DND-41 (cell line): ENCODE measurements around the gene RNF114.

ENCODE experiments used
- ATAC-seq: fragments of 200-7000 bp; cut with Tn5 transposase; 3 replicates; pipeline ENCODE4 v1.9.1; 2021; ENCODE audit warnings: low read depth; ENCODE audit not compliant: insufficient read depth
- DNase-seq: peaks from one replicate; pipeline ENCODE4 v3.0.0-alpha.2; 2020
- H2AFZ ChIP-seq: 2 replicates; pipeline ENCODE4 v1.6.0; 2012; ENCODE audit warnings: low read depth, low read length
- H3K27ac ChIP-seq: 2 replicates; pipeline ENCODE4 v1.5.1; 2012; ENCODE audit warnings: low read length, inconsistent platforms
- H3K27me3 ChIP-seq: fragments of 200-600 bp; sonication (generic); 2 replicates; pipeline ENCODE4 v1.6.0; 2012; ENCODE audit warnings: low read length, mild to moderate bottlenecking, inconsistent platforms; ENCODE audit not compliant: insufficient read depth, poor library complexity
- H3K36me3 ChIP-seq: 2 replicates; pipeline ENCODE4 v1.5.1; 2012; ENCODE audit warnings: low read length, inconsistent platforms; ENCODE audit not compliant: insufficient read depth
- H3K4me1 ChIP-seq: 2 replicates; pipeline ENCODE4 v1.5.1; 2012; ENCODE audit warnings: mild to moderate bottlenecking, low read length; ENCODE audit not compliant: insufficient read depth
- H3K4me2 ChIP-seq: 2 replicates; pipeline ENCODE4 v1.6.0; 2012; ENCODE audit warnings: mild to moderate bottlenecking, moderate library complexity, low read length, inconsistent platforms; ENCODE audit not compliant: insufficient read depth
- H3K4me3 ChIP-seq, 2 experiments: fragments of 200-600 bp in 1 of 2; shearing (Covaris generic) in 1 of 2; 2 replicates each; pipeline ENCODE4 v1.5.1; 2012 to 2016; ENCODE audit warnings: inconsistent platforms in 2 of 2, low read length in 2 of 2, mild to moderate bottlenecking in 2 of 2, low read depth in 1 of 2, moderate library complexity in 1 of 2
- H3K79me2 ChIP-seq: 2 replicates; pipeline ENCODE4 v1.6.0; 2012; ENCODE audit warnings: low read length, inconsistent platforms; ENCODE audit not compliant: insufficient read depth
- H3K9ac ChIP-seq: 2 replicates; pipeline ENCODE4 v1.6.0; 2012; ENCODE audit warnings: low read depth, mild to moderate bottlenecking, inconsistent platforms, low read length, moderate library complexity
- H3K9me3 ChIP-seq: 2 replicates; pipeline ENCODE4 v1.5.1; 2012; ENCODE audit warnings: low read length, moderate library complexity, mild to moderate bottlenecking, inconsistent platforms; ENCODE audit not compliant: insufficient read depth, severe bottlenecking
- H4K20me1 ChIP-seq: 2 replicates; pipeline ENCODE4 v1.6.0; 2012; ENCODE audit warnings: low read length; ENCODE audit not compliant: insufficient read depth
- CTCF ChIP-seq: IDR thresholded peaks from 2 replicates; pipeline ENCODE4 v1.5.1; 2012; ENCODE audit warnings: borderline replicate concordance, low read length, moderate library complexity, mild to moderate bottlenecking; ENCODE audit not compliant: poor library complexity, severe bottlenecking; ENCODE audit errors: extremely low read depth
- EZH2 ChIP-seq: IDR thresholded peaks from 3 replicates; pipeline ENCODE4 v1.6.1; 2012; ENCODE audit warnings: borderline replicate concordance, low read depth, mild to moderate bottlenecking, moderate library complexity, low read length, inconsistent platforms; ENCODE audit not compliant: severe bottlenecking

Gene RNF114

DNA sequence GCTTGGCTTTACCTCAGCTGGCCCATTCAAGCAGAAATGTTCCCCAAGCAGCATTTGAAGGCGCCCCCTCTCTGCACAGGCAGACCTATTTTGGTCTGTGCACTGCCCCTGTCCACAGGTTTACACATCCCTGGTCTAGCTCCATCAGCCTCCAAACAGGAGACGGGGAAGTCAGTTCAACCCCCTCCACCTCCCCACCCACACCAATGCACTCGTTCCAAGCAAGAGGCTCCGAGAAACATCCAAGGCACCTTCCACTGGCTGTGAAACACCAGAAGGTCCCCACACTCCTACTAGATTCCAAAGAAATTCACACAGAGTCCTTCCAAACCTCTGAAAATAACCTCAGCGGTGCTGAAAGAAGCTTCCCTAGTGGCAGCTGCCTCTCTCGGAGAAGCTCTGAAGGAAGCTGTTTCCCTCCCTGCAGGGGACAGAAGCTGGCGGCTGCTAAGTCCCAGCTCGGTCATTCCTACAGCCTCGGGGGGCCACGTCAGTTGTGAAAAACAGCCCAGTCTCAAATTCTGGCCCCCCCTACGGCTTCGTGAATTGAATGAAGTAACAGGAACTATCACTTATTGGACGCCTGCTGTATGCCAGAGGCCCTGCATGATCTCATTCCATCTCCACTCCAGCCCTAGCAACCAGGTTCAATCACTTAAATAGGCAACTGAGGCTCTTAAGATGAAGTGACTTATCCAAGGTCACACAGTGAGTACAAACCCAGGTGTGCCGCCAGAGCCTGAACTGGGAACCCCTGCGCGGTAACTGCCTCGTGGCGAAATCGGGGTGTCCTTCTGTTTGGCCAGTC, 21.7 kb upstream of the RNF114 start:
- Histone ChIP-seq H4K20me1 (peaks cover 29% of the 10 kb centered on the region), H3K27ac (peak overlapping the region; percentile 98), H3K79me2 (peaks cover 58% of the 10 kb centered on the region), H3K27me3 (no peaks in the 10 kb centered on the region), H3K36me3 (peaks cover 4% of the 10 kb centered on the region; the same call in 1 of the 2 replicates), H3K4me2 (peak overlapping the region; percentile 95), H2AFZ (peak overlapping the region; percentile 100), H3K4me1 (peaks cover 31% of the 10 kb centered on the region), H3K4me3 (peak overlapping the region; percentile 98 to 99), H3K9ac (peak overlapping the region; percentile 68), H3K9me3 (no peaks in the 10 kb centered on the region)
- 0 out of 3 replicates have a peak, but pooled peaks have one; percentile 2 for ATAC-seq
- peak; percentile 7 for TF ChIP-seq CTCF
- no peak for TF ChIP-seq EZH2
- no peak for DNase-seq

DNA sequence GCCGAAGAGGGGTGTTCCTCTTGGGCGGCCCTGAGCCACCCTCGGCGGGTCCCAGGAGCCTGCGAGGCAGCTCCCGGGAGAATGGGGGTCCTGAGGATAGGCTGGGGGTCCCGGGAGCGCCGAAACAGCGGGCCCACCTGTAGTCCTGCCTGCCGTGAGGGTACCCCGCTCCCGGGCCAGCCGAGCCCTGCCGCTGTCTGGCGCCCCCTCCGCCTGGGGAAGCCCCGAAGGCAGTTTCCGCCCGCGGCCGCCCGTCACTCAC, 21.1 kb upstream of the RNF114 start:
- H3K9me3 ChIP-seq: no peaks in the 10 kb centered on the region
- TF ChIP-seq EZH2 (no peak), CTCF (peak; percentile 33)
- ATAC-seq (peak; percentile 67), DNase-seq (no peak)
- H4K20me1 ChIP-seq: peaks cover 25% of the 10 kb centered on the region
- H3K27me3 ChIP-seq: no peaks in the 10 kb centered on the region
- peaks cover 31% of the 10 kb centered on the region for H3K4me1 ChIP-seq
- peak overlapping the region; percentile 98 for H3K27ac ChIP-seq
- H3K36me3 ChIP-seq: peaks cover 4% of the 10 kb centered on the region; the same call in 1 of the 2 replicates
- H3K4me3 ChIP-seq: peak overlapping the region; percentile 98 to 99
- peak overlapping the region; percentile 100 for H2AFZ ChIP-seq
- peaks cover 54% of the 10 kb centered on the region for H3K79me2 ChIP-seq
- peak overlapping the region; percentile 95 for H3K4me2 ChIP-seq
- peak overlapping the region; percentile 68 for H3K9ac ChIP-seq

DNA sequence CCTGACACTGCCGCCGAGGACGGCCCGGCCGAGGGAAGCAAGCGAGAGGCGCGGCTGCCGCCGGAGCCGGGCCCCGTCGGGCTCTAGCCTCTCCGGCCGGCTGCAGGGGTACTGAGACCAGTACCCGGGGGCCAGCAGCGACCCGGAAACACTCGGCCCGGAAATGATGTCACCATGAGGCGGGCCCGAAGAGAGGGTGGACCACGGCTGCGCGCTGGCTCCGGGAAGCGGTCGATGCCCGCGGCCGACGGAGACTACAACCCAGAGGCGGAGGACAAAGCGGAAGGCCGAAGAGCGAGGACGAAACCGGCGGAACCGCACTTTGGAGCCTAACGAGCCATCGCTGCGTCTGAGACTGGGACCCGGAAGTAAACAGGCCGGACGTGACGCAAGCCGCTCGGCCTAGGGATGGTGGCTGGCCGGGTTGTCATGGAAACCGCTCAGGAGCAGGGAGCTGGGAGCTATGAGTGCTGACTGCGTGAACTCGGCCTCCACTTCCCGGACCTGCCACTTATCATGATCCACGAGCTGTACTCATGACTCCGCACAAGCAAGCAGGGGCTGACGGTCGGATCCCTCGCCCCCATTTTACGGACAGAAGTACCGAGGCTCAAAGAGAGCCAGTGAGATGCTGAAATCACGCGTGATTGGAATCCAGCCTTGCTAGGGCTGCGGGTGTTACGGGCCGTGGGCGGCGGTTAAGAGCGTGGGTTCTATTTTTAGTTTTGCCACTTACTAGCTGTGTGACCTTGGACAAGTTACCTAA, 20.6 kb upstream of the RNF114 start, which contains the start of gene SPATA2:
SPATA2 (minus strand) TSS at position 150 of the 766 bp plus-strand sequence. CDS start 7,039 bp downstream, outside the sequence.
- DNase-seq: peak; percentile 90
- peak within 1 kb of the TSS; percentile 98 to 99 for H3K4me3 ChIP-seq
- H3K36me3 ChIP-seq: peaks cover under 1% of the 10 kb centered on the region; the same call in 1 of the 2 replicates
- peak; percentile 2 for TF ChIP-seq CTCF
- no peak for TF ChIP-seq EZH2
- peak within 1 kb of the TSS; percentile 98 for H3K27ac ChIP-seq
- H4K20me1 ChIP-seq: peaks cover 20% of the 10 kb centered on the region
- H3K4me2 ChIP-seq: peak within 1 kb of the TSS; percentile 95
- ATAC-seq: peak; percentile 86
- no peaks in the 10 kb centered on the region for H3K9me3 ChIP-seq
- H3K9ac ChIP-seq: peak within 1 kb of the TSS; percentile 68
- H3K27me3 ChIP-seq: no peaks in the 10 kb centered on the region
- peaks cover 31% of the 10 kb centered on the region for H3K4me1 ChIP-seq
- H3K79me2 ChIP-seq: peaks cover 49% of the 10 kb centered on the region
- H2AFZ ChIP-seq: peak within 1 kb of the TSS; percentile 100
